HG03039 (cell line): ENCODE measurements around the gene OR2V2.
"Not testable (repeated sequence)": the region's sequence is repeated elsewhere in the genome, so short reads cannot be mapped to it uniquely, and the experiment has no call there.

Experiments
- ATAC-seq: cut with Tn5 transposase; IDR thresholded peaks from one replicate; pipeline ENCODE4 v1.9.1; 2021; ENCODE audit warnings: mild to moderate bottlenecking, moderate library complexity; ENCODE audit not compliant: unreplicated experiment

The OR2V2 gene

DNA sequence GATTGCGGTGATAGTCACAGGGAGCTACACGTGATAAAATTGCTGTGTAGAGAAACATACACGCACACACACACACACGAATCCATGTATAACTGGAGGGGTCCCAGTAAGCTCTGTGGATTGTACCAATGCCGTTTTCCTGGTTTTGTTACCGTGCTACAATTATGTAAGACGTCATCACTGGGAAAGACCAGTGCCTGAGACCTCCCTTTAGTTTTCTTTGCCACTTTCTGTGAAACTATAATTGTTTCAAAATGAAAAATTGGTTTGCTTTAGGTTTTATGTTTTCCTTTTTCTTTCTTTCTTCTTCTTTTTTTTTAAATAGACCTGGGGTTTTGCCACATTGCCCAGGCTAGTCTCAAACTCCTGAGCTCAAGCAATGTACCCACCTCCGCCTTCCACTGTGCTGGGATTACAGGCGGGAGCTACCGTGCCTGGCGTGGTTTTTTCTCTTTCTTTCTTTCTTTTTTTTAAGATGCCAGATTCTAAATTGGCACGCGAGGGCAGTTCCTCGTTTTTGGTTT, 21.3 kb downstream of the OR2V2 start:
- ATAC-seq = no peak

DNA sequence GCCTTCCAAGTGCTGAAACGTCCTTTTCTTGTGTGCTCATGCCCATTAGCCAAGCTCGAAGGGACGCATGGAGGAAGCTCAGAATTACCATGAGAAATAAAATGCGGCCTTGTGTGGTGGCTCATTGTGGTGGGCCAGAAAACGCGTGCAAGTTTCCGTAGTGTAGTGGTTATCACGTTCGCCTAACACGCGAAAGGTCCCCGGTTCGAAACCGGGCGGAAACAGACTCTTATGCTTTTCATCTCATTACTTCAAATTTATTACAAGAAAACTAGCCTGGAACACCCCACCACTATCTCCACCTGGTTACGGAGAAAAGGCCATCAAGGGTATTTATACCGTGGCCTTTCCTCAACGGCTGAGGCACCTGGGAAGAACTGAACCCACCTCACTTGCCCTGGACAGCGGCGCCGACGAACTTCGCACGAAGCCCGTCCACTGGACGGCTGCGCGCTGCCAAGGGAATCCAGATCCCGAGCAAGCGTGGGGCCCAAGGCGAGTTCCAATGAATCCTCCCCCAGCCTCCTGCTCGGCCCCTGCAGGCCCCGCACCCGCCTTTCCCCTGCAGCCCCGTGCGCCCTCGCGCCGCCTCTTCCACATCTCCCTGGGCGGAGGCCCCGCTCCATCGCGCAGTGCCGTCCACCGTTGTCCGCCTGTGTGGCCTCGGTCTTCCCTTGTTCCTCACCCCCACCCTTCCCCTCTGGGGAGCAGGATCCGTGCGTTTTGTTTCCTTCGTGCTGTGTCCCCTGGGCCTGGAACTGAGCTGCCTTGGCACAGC, 22.3 kb downstream of the OR2V2 start:
- peak; percentile 34 for ATAC-seq

DNA sequence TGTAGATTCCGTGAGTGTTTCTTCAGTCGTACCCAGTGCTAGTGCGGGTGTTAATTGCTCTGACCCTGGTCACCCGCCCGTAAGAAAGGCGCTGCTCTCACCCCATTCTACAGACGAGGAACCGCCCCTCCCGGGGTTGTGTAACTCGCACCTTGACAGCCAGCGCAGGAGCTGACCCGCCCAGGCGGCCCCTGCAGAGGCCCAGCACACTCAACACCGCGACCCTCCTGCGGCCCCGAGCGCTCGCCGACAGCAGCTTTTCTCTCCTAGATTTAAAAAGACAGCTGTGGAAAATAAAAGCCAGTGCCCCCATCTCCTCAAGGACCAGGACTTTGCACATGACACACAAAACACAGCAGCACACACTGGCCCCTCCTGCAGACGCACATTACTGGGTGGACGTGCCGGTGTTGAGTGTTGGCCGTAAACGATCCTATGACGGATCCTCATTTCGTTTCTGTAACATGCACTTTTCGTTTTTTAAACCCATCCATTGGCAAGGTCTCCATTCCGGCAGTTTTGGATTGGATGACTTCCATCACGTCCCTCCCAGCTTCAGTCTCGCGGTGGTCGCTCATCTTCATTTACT, 22.9 kb downstream of the OR2V2 start:
- ATAC-seq = no peak

DNA sequence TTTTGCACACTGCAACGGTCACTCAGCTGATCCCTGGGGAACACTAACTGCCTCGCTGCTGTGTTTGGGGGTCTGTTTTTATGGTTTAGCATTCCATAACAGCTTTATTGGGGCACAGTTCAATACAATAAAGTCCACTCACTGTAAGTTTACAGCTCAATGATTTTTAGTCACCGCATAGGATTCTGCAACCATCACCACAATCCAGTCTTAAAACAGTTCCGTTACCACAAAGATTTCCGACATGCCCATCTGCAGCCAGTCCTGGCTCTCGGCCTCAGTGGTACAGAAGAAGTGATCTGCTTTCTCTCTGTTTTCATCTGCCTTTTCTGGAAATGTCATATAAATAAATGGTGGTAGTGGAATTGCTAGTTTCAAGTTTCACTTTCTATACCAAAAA, 23.6 kb downstream of the OR2V2 start:
- ATAC-seq = no peak

DNA sequence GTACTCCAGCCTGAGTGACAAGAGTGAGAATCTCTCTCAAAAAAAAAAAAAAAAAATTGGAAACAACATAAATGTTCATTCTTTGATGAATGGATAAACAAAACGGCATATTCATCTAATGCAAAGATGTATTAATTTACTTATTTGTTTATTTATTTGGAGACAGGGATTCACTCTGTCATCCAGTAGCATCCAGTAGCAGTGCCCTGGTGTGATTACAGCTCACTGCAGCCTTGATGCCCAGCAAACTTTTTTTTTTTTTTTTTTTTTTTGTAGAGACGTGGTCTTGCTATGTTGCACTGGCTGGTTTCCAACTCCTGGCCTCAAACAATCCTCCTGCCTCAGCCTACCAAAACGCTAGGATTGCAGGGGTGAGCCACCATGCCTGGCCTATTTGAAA, 24.4 kb downstream of the OR2V2 start:
- ATAC-seq = no peak

DNA sequence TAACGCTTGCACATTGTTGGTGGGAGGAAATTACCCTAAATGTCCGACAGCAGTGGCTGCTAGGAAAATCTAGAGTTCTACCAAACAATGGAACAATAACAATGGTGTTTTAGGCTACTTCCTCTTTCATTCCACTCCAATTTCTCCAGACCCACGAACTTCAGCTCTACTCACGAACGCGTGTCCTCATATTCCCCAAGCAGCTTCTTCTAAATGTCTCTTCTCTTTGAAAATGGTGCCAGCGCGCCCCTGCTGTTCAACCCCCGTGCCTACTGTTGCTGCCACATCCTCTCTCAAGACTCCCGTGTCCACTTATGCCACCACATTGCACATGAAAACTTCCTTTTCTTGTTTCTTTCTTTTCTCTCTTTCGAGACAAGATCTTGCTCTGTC, 25.6 kb downstream of the OR2V2 start:
- no peak for ATAC-seq

DNA sequence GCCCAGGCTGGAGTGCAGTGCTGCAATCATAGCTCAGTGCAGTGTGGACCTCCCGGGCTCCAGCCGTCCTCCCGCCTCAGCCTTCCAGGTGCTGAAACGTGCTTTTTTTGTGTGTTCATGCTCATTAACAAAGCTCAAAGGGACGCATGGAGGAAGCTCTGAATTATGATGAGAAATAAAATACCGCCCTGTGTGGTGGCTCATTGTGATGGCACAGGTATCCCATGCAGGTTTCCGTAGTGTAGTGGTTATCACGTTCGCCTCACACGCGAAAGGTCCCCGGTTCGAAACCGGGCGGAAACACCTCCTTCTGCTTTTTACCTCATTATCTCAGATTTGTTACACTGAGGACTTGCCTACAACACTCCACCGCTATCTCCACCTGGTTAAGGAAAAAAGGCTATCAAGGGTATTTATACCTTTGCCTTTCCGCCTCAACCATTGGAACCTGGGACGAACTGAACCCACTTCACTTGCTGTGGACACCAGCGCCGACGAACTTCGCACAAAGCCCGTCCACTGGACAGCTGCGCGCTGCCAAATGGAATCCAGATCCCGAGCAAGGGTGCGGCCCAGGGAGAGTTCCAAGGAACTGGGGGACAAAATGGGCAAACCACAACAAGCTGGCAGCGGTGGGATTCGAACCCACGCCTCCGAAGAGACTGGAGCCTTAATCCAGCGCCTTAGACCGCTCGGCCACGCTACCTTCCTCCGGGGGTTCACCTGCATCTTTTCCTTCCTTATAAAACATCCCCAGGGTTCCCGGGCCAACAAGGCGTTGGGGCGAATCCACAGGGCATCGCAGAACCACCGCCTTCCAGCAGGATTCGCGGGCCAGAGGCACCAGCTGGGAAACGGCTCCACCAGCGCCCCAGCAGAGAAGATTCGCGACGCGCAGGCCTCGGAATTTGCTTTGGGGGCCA, 26.3 kb downstream of the OR2V2 start:
- no peak for ATAC-seq

DNA sequence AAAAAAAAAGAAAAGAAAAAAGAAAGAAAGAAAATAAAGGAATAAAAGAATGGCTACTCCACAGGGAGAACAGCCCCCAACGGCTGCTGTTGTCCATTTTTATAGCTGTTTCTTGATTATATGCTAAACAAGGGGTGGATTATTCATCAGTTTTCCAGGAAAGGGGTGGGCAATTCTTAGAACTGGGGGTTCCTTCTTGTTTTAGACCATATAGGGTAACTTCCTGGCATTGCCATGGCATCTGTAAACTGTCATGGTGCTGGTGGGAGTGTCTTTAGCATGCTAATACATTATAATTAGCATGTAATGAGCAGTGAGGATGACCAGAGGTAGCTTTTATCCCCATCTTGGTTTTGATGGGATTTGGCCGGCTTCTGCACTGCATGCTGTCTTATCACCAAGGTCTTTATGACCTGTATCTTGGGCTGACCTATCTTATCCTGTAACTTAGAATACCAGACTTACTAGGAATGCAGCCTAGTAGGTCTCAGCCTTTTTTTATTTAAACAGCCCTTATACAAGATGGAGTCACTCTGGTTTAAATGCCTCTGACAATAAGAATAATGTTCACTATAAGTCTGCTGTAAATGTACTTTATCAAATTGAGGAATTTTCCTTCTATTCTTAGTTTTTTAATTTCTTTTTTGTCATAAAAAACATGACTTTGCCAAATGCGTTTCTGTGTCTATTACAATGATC, 29.0 kb downstream of the OR2V2 start:
- ATAC-seq = no peak

DNA sequence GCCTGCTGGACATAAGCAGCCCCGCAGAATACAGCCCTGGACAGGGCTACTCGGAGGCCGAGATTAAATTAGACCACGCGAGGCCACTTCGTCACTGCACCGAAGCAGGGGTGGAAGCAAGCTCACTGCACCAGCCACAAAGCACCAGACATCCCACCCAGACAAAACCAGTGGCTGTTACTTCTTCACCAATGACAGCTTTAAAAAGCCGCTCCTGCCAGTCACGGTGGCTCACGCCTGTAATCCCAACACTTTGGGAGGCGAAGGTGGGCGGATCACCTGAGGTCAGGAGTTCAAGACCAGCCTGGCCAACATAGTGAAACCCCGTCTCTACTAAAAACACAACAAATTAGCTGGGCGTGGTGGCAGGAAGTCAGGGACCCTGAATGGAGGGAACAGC, 30.2 kb downstream of the OR2V2 start:
- not testable (repeated sequence) for ATAC-seq

DNA sequence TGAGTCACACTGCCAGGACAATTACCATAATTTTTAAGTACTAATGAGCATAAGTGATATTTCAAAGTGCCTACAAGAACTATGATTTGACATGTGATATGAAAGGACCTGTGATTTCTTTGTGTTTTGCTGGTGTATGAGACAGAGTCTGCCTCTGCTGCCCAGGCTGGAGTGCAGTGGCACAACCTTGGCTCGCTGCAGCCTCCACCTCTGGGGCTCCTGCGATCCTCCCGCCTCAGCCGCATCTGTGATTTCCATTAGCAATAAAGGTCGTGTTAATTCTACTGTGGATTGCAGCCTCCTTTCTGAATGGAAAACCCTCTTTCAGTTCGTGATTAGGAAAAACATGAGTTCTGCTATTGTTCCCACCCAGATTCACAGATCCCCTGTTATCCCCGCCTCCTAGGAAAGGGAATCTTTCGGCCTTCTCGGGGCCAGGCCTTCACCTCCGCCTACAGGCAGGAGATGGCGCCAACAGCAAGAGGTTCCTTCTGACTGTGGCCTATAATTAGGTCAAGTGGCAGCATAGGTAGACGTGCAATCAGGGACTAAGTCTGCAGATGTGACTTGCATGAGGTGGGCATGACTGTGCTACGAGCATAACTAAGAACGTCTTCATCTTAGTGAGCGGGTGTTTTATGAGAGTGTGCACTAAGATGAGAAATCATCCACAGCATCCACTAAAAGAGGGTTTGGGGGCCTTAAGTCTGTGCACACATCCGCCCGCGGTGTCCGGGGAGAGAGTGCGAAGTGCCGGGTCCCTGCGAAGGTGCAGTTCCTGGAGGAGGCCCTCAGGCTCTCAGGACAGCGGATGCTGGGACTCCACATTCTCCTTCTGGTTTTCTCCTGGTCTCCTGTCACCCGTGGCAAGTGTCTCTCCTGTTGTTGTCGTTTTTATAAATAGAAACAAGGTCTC, 34.5 kb downstream of the OR2V2 start:
- peak; percentile 67 for ATAC-seq

DNA sequence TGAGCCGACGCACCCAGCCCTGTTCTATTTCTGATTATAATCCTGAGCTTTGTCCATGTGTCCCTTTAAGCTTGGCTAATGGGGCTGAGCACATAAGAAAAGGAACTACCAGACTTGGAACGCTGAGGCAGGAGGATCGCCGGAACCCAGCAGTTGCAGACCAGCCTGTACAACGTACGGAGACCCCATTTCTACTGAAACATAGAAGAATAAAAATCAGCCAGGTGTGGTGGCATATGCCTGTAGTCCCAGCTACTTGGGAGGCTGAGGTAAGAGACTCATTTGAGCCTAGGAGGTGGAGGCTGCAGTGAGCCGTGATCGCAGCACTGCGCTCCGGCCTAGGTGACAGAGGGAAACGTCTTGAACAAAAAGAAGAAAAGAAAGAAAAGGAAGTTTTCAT, 35.3 kb downstream of the OR2V2 start:
- no peak for ATAC-seq

DNA sequence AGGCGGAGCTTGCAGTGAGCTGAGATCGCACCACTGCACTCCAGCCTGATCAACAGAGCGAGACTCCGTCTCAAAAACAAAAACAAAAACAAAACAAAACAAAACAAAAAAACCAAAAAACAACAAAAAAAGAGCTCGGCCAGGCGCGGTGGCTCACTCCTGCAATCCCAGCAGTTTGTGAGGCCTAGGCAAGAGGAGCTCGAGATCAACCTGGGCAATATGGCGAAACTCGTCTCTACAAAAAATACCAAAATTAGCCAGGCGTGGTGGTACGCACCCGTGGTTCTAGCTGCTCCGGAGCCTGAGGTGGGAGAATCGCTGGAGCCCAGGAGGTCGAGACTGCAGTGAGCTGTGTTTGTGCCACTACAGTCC, 37.4 kb downstream of the OR2V2 start:
- no peak for ATAC-seq

DNA sequence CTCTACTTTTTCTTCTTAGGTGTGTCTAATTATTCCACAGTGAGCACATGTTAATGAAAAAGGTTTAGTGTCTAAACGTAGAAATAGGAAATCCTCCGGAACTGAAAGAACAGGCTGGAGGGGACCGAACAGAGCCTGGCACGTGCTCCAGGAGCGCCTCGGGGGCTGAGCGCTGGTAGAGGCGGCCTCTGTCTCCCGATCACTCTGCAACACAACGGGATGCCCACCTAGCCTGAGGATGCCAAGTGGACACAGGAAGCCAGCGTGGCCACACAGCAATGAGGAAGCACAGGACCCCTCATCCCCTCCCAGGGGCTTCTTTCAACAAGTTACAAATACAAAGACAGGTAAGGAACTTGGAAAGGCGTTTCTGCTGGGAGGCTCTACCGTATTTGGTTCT, 38.2 kb downstream of the OR2V2 start:
- ATAC-seq = no peak

DNA sequence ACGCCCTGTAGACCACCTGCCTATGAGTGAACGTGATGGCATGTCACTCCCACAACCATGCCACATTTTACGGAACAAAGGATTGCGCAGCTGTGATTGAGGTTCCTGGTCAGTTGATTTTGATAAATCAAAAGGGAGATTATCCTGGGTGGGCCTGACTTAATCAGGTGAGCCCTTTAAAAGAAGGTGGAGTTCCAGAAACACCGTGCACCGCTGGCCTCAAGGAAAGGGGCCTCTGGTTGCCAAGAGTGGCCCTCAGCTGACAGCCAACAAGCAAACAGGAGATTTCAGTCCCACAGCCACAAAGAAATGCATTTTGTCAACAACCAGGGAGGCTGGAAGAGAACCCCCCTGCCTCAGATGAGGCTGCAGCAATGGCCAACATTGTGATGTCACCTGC, 38.6 kb downstream of the OR2V2 start:
- no peak for ATAC-seq

DNA sequence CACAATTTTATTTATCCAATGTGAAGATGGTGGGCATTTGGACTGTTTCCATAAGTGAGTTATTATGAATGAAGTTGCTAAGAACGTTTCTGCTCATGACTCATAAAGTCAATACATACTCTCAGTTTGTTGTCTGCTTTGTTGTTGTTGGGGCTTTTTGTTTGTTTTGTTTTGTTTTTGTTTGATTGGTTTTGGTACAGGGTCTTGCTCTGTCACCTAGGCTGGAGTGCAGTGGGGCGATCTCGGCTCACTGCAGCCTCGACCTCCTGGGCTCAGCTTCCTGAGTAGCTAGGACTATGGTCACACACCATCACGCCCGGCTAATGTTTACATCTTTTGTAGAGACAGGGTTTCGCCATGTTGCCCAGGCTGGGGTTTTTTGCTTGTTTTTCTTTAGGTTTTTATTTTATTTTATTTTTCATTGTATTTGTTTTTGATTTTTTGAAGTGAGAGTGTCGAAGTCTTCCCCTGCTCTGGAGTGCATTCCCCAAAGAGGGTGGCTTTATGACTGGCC, 39.7 kb downstream of the OR2V2 start:
- no peak for ATAC-seq

DNA sequence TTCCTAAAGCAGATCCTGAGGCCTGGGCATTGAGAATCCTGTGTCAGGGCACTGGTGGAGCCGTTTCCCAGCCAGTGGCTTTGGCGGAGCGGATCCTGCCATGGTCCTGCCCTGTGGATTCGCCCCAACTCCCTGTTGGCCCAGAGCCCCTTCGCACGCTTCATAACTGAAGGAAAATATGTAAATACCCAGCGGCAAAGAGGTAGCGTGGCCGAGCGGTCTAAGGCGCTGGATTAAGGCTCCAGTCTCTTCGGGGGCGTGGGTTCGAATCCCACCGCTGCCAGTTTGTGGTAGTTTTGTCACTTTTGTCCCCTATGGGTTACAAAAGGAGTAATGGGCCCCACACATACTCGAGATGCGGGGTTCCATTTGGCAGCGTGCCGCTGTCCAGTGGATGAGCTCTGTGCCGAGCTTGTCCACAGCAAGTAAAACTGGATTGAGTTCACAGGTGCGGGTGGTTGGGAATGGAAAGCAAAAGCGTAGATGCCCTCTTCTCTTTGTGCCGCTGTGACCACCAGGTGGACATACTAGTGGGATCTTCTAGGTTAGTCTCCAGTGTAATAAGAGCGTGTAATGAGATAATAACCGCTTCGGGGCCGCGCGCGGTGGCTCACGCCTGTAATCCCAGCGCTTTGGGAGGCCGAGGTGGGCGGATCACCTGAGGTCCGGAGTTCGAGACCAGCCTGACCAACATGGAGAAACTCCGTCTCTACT, 40.3 kb downstream of the OR2V2 start:
- ATAC-seq = no peak

DNA sequence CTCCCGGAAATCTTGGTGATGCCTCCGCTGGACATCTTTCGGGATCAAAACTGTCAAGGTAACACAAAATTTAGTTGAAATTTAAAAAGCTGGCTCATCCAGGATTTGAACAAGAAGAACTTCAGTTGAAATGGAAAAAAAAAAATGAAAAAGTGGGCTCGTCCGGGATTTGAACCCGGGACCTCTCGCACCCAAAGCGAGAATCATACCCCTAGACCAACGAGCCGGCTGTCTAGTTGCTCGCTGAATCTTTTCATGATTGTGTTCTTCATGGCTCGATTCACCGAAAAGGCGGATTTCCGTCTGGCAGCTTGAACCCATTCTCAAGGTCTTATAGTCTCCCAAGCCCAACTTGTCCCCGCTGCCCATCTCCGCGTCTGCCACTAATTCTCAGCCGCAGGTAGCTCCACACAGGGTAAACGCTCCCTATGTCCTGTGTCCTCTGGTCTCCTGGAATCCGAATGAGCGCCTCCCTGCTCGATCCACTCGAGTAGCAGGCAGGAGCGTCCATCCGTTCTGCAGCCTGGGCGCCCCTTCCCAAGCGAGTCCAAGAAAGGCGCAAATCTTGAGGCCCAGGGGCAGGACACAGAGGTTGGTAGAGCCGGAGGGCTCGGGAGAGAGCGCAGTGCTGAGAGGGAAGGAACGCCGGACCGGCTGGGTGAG, 41.4 kb downstream of the OR2V2 start:
- ATAC-seq = no peak

DNA sequence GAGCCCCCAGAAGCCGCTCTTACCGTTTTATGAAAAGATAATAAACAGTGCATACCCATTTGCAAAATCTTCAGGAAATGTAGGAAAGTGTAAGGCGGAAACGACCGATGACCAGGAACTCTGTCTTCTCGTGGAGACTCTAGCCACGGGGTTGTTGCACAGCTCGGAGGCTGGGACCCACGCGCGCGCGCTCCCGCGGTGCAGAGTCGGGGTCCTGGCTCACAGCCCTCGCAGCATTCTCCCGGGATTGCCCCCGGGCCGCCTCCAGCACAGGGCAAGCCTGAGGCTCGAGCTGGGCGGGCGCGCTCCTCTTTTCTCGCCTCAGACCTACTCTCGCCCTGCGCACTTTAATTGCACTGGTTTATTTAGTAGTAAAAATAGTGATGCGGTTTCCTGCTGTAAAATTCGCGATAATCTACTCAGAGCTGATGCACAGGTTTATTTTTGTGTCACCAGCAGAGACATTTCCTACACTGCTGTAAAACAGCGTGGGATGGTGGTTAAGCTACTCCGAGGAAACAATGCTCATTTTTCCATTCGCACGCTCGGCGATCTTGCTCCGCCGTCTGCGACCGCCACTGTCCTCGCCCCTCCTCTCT, 42.1 kb downstream of the OR2V2 start:
- no peak for ATAC-seq
